GM10266 (cell line): Measurements from ENCODE around the gene MZT2A.
A peak's percentile ranks its signal among the peaks of the same experiment; 100 is the strongest.
"Not testable (repeated sequence)": the region's sequence is repeated elsewhere in the genome, so short reads cannot be mapped to it uniquely, and the experiment has no call there.

Experiments used
- DNase-seq: peaks from one replicate; pipeline ENCODE4 v3.0.0; 2012; ENCODE audit errors: extremely low spot score
- CTCF ChIP-seq: IDR thresholded peaks from 2 replicates; pipeline ENCODE4 v1.5.1; 2012; ENCODE audit warnings: mild to moderate bottlenecking, low read depth; ENCODE audit not compliant: control insufficient read depth, insufficient read depth; ENCODE audit errors: missing control alignments

MZT2A gene

GRCh38 chr2:131525256-131525655 lies 33.1 kb upstream of the MZT2A start:
- not testable (repeated sequence) for DNase-seq

GRCh38 chr2:131521961-131522781 lies 30.0 kb upstream of the MZT2A start:
- no peak for DNase-seq
- no peak for TF ChIP-seq CTCF

DNA sequence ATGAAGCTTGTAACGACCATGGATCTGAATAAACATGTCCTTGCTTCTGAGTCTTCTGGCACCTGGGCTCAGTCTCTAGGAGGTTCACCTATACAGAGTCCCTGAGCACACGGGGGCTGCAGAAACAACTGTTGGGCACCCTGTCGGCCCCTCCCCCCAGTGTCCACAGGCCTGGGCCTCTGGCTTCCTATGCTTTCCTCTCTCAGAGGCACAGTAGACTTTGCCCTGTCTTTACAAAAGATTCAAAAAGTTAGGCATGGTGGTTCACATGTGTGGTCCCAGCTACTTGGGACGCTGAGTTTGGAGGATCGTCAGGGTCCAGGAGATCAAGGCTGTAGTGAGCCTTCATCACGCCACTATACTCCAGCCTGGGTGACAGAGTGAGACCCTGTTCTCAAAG lies 29.3 kb upstream of the MZT2A start:
- DNase-seq, result not testable (repeated sequence)

GRCh38 chr2:131520526-131520925 lies 28.3 kb upstream of the MZT2A start:
- DNase-seq, result no peak
- TF ChIP-seq CTCF, result no peak

DNA sequence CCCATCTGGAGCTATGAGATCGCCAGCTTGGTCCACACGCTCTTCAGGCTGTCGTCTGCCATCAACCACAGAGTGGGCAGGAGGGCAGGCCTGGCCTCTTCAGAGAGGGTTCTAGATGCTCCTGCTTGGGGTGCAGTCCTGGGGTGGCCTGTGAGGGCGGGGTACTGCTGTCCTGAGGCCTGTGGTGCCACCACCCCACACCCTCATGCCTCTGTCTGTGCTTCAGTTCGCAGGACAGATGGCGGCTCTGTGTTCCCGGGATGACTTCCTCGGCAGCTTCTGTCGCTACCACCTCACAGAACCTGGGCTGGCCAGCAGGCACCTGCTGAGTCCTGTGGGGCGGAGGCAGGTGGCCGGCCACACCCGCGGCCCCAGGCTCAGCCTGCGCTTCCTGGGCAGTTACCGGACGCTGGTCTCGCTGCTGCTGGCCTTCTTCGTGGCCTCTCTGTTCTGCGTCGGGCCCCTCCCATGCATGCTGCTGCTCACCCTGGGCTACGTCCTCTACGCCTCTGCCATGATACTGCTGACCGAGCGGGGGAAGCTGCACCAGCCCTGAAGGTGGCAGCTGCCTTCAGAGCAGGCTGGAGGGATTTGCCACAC lies 27.8 kb upstream of the MZT2A start:
- DNase-seq, result not testable (repeated sequence)

GRCh38 chr2:131519466-131519865 lies 27.3 kb upstream of the MZT2A start:
- no peak for TF ChIP-seq CTCF
- no peak for DNase-seq

- DNase-seq, result not testable (repeated sequence)
These were observed 26.3 kb upstream of the MZT2A start for GRCh38 chr2:131518531-131518930.

- DNase-seq, result not testable (repeated sequence)
These were observed 25.7 kb upstream of the MZT2A start for GRCh38 chr2:131517856-131518255.

DNA sequence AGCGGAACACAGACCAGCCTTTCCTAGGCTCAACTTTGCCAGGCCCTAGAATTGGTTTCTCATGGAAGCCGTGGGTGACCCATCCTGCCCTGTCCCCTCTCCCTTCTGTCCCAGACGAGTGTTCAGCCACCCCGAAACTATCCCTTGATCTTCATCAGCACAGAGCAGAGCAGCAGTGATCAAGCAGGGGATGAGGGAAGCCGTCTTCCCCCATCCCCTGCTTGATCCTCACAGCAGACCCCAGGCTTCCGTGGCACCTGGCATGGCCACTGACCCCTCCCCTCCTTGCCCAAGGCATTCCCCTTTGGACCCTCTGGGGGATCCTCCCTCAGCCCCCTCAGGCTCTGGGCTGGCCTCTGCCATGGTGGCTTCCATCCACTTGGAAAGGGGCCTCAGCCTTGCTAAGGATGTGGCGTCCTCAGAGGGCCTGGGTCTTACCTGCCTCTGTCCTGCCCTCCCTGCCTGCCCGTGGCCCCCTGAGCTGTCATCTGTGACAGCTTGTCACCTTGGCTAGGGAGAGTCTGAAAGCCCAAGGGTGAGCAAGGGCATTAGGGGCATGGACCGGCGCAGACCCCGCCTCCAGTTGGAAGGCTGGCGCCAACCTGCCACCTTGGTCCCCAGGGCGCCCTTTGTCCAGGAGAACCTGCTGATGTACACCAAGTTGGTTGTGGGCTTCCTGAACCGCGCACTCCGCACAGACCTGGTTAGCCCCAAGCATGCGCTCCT lies 25.1 kb upstream of the MZT2A start:
- no peak for TF ChIP-seq CTCF
- no peak for DNase-seq

DNA sequence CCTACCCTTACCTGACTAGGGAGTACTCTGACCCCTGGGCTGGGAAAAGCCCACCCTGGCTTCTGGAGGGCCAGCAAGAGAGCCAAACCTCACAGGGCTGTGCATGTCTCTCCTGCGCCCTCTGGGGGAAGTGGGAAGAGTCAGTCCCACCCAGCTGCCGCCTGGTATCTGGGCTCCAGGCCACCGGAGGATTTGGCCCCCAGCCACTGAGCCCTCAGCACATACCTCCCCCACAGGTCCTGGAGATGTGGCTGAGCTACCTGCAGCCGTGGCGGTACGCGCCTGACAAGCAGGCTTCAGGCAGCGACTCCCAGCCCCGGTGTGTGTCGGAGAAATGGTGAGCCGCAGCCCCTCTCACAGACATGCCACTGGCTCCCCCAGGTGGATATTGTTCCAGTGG lies 24.4 kb upstream of the MZT2A start:
- peak; percentile 44 for TF ChIP-seq CTCF
- DNase-seq, result not testable (repeated sequence)
